ENCODE results near the gene MITF.

- TF ChIP-seq CTCF (conservative IDR thresholded peaks at IDR 0.05 in 1 of 2, IDR thresholded peaks at IDR 0.05 in 1 of 2; ENCODE audit: extremely low read depth in 1 of 2, insufficient read depth in 1 of 2, low read depth in 1 of 2, low read length in 2 of 2), result no peak
- TF ChIP-seq EZH2 (IDR thresholded peaks at IDR 0.05; ENCODE audit: borderline replicate concordance, low read length), result no peak
Observed at GRCh38 chr3:69723389-69723788, 15.9 kb upstream of the MITF start.

All from mammary epithelial cell (primary cell).